ENCODE measurements around the gene STARD3. TPM values are rescaled to one million over a fixed set of nuclear protein-coding genes. Genes with fewer than 3 reads are reported as not detected.

Gene STARD3
- polyA plus RNA-seq, 1 experiment = 43.3 TPM

- Histone ChIP-seq H3K9me3 (ENCODE audit: control insufficient read depth, insufficient read depth, low read length) (no peaks in the 10 kb centered on the region), H3K27me3 (ENCODE audit: control insufficient read depth, insufficient read depth, low read length) (peaks cover 44% of the 10 kb centered on the region), H3K4me3 (ENCODE audit: low read depth, low read length) (no peak overlapping the region), H3K27ac (ENCODE audit: low read depth, low read length) (no peak overlapping the region)
- CTCF ChIA-PET = interaction anchor here (0.5 to 7.8 kb wide), 68 partner anchors 8 to 358 kb away, joined by 3 to 227 read pairs (median 4); partner anchors contain the start of genes ERBB2, MIEN1, NEUROD2 and PGAP3
- TF ChIP-seq CTCF (IDR thresholded peaks at IDR 0.05; ENCODE audit: low read depth, low read length) = peak; percentile 100
- POLR2A ChIA-PET = interaction anchor here (1.0 to 1.3 kb wide), 2 partner anchors 16 to 78 kb away, joined by 3 to 6 read pairs; partner anchors contain the start of gene ERBB2
- DNase-seq (ENCODE audit: low read depth, low spot score) = peak; percentile 44
Measured at GRCh38 chr17:39621523-39622379, 15.2 kb upstream of the STARD3 start.

GRCh38 chr17:39622380-39623006, 14.5 kb upstream of the STARD3 start:
- no peak for TF ChIP-seq CTCF (IDR thresholded peaks at IDR 0.05; ENCODE audit: low read depth, low read length)
- H3K27ac ChIP-seq (ENCODE audit: low read depth, low read length) = no peak overlapping the region
- CTCF ChIA-PET = interaction anchor here (0.5 to 7.8 kb wide), 29 partner anchors 11 to 357 kb away, joined by 3 to 227 read pairs (median 7); partner anchors contain the start of genes MIEN1 and PNMT
- no peaks in the 10 kb centered on the region for H3K9me3 ChIP-seq (ENCODE audit: control insufficient read depth, insufficient read depth, low read length)
- no peak for DNase-seq (ENCODE audit: low read depth, low spot score)
- POLR2A ChIA-PET = interaction anchor here (1.0 to 1.3 kb wide), 2 partner anchors 15 to 77 kb away, joined by 3 to 6 read pairs; partner anchors contain the start of gene ERBB2
- peaks cover 44% of the 10 kb centered on the region for H3K27me3 ChIP-seq (ENCODE audit: control insufficient read depth, insufficient read depth, low read length)
- H3K4me3 ChIP-seq (ENCODE audit: low read depth, low read length) = no peak overlapping the region

GRCh38 chr17:39623356-39623950, 13.5 kb upstream of the STARD3 start:
- DNase-seq (ENCODE audit: low read depth, low spot score) = no peak
- no peak overlapping the region for H3K27ac ChIP-seq (ENCODE audit: low read depth, low read length)
- POLR2A ChIA-PET = no interaction called here
- CTCF ChIA-PET = interaction anchor here (0.6 to 7.8 kb wide), 35 partner anchors 8 to 417 kb away, joined by 3 to 227 read pairs (median 4); partner anchors contain the start of genes PGAP3, PNMT, PSMD3 and STARD3
- H3K4me3 ChIP-seq (ENCODE audit: low read depth, low read length) = no peak overlapping the region
- TF ChIP-seq CTCF (IDR thresholded peaks at IDR 0.05; ENCODE audit: low read depth, low read length) = peak; percentile 92
- H3K27me3 ChIP-seq (ENCODE audit: control insufficient read depth, insufficient read depth, low read length) = peaks cover 53% of the 10 kb centered on the region
- H3K9me3 ChIP-seq (ENCODE audit: control insufficient read depth, insufficient read depth, low read length) = no peaks in the 10 kb centered on the region

- POLR2A ChIA-PET = no interaction called here
- no peak for TF ChIP-seq CTCF (IDR thresholded peaks at IDR 0.05; ENCODE audit: low read depth, low read length)
- DNase-seq (ENCODE audit: low read depth, low spot score) = no peak
- CTCF ChIA-PET = interaction anchor here (1.6 to 7.8 kb wide), 5 partner anchors 9 to 96 kb away, joined by 8 to 227 read pairs (median 92); partner anchors contain the start of gene PNMT
- H3K4me3 ChIP-seq (ENCODE audit: low read depth, low read length) = no peak overlapping the region
- H3K9me3 ChIP-seq (ENCODE audit: control insufficient read depth, insufficient read depth, low read length) = no peaks in the 10 kb centered on the region
- H3K27me3 ChIP-seq (ENCODE audit: control insufficient read depth, insufficient read depth, low read length) = peaks cover 57% of the 10 kb centered on the region
- H3K27ac ChIP-seq (ENCODE audit: low read depth, low read length) = no peak overlapping the region
Measured at GRCh38 chr17:39624313-39624712, 12.6 kb upstream of the STARD3 start.

All from AG04450 (cell line).